Right kidney (tissue), 1 donor: ENCODE data around the gene IL12RB1.
"Not testable (repeated sequence)": the region's sequence is repeated elsewhere in the genome, so short reads cannot be mapped to it uniquely, and the experiment has no call there.

Source experiments
- DNase-seq: peaks from one replicate; pipeline ENCODE4 v3.0.0-alpha.2; 2016

The IL12RB1 gene

GRCh38 chr19:18112989-18113478 lies 26.3 kb upstream of the IL12RB1 start:
- peak; percentile 61 for DNase-seq

- DNase-seq, result no peak
Observed at GRCh38 chr19:18110609-18111232, 24.0 kb upstream of the IL12RB1 start.

GRCh38 chr19:18109733-18110608 lies 23.2 kb upstream of the IL12RB1 start:
- peak; percentile 73 for DNase-seq

GRCh38 chr19:18109341-18109732 lies 22.6 kb upstream of the IL12RB1 start:
- no peak for DNase-seq

GRCh38 chr19:18108897-18109296 lies 22.2 kb upstream of the IL12RB1 start:
- no peak for DNase-seq

- DNase-seq, result no peak
Observed at GRCh38 chr19:18107235-18107634, 20.5 kb upstream of the IL12RB1 start.

GRCh38 chr19:18105259-18105658 lies 18.5 kb upstream of the IL12RB1 start:
- DNase-seq, result not testable (repeated sequence)

- no peak for DNase-seq
Observed at GRCh38 chr19:18104793-18105131, 18.0 kb upstream of the IL12RB1 start.

- no peak for DNase-seq
Observed at GRCh38 chr19:18102916-18103542, 16.3 kb upstream of the IL12RB1 start.

GRCh38 chr19:18101268-18101667 lies 14.5 kb upstream of the IL12RB1 start:
- DNase-seq, result no peak

- no peak for DNase-seq
Observed at GRCh38 chr19:18100710-18101109, 14.0 kb upstream of the IL12RB1 start.

GRCh38 chr19:18099623-18099995 lies 12.9 kb upstream of the IL12RB1 start:
- DNase-seq, result no peak

GRCh38 chr19:18098891-18099622 lies 12.3 kb upstream of the IL12RB1 start:
- no peak for DNase-seq

GRCh38 chr19:18097993-18098890 lies 11.5 kb upstream of the IL12RB1 start:
- no peak for DNase-seq

GRCh38 chr19:18097217-18097992 lies 10.7 kb upstream of the IL12RB1 start, which contains the start of gene MAST3:
Gene MAST3, plus strand, starts transcription at chr19:18097778. Its CDS starts 15 bp downstream, at chr19:18097793.
- DNase-seq, result no peak

GRCh38 chr19:18096258-18096657 lies 9.5 kb upstream of the IL12RB1 start:
- no peak for DNase-seq

GRCh38 chr19:18093439-18094161 lies 6.9 kb upstream of the IL12RB1 start:
- DNase-seq, result no peak

GRCh38 chr19:18091217-18091608 lies 4.5 kb upstream of the IL12RB1 start:
- DNase-seq, result no peak

GRCh38 chr19:18090545-18091216 lies 3.9 kb upstream of the IL12RB1 start:
- no peak for DNase-seq
